AG04449 (cell line): ENCODE measurements around the gene SELENOF.

ENCODE experiments used
- CTCF ChIA-PET: fragments of 350-600 bp; formaldehyde crosslinking; extraction: SDS; loops from one replicate; lab custom pipeline; 2021; ENCODE audit warnings: antibody characterized with exemption; lab: Yijun Ruan, JAX
- POLR2A ChIA-PET: fragments of 400-600, 350-600 bp; formaldehyde crosslinking; extraction: SDS; loops from one replicate; lab custom pipeline; 2020; ENCODE audit warnings: antibody characterized with exemption, inconsistent platforms; lab: Yijun Ruan, JAX
- DNase-seq: peaks from one replicate; pipeline ENCODE4 v3.0.0-alpha.2; 2010; ENCODE audit warnings: low read depth, low spot score
- H3K4me3 ChIP-seq: 2 replicates; pipeline ENCODE4 v1.5.1; 2011; ENCODE audit warnings: low read depth, mild to moderate bottlenecking, control low read depth, low read length
- CTCF ChIP-seq: IDR thresholded peaks from one replicate; pipeline ENCODE4 v1.5.1; 2011; ENCODE audit warnings: mild to moderate bottlenecking, moderate library complexity, low read length, control low read depth, inconsistent platforms; ENCODE audit not compliant: insufficient read depth; ENCODE audit errors: missing control alignments

The SELENOF gene

DNA sequence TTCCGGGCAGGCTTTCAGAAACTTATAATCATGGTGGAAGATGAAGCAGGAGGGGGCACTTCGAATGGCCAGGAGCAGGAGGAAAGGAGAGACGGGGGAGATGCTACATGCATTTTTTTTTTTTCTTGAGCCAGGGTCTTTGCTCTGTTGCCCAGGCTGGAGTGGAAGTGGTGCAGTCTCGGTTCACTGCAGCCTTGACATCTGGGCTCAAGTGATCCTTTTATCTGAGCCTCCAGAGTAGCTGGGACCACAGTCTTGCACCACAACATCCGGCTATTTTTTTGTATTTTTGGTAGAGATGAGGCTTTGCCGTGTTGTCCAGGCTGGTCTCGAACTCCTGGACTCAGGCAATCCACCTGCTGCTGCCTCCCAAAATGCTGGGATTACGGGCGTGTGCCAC, 61.6 kb downstream of the SELENOF start:
- ChIA-PET POLR2A (no interaction called here), CTCF (no interaction called here)
- H3K4me3 ChIP-seq = no peak overlapping the region
- no peak for DNase-seq
- no peak for TF ChIP-seq CTCF

DNA sequence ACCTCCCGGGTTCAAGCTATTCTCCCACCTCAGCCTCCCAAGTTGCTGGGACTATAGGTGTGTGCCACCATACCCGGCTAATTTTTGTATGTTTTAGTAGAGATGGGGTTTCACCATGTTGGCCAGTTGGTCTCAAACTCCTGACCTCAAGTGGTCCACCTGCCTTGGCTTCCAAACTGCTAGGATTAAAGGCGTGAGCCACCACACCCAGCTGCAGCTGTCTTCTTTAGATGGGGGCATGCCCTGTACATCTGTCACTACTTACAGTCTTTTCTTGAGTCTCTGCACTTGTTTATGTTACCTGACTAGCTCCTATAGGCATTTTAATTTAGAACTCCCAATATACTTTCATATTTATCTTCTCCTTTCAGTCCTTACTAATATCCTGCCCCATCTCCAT, 64.2 kb downstream of the SELENOF start:
- no peak for TF ChIP-seq CTCF
- DNase-seq = no peak
- CTCF ChIA-PET = no interaction called here
- POLR2A ChIA-PET = no interaction called here
- no peak overlapping the region for H3K4me3 ChIP-seq

GRCh38 chr1:86848654-86849053, 65.3 kb downstream of the SELENOF start:
- ChIA-PET POLR2A (no interaction called here), CTCF (no interaction called here)
- no peak overlapping the region for H3K4me3 ChIP-seq
- TF ChIP-seq CTCF = no peak
- DNase-seq = no peak

- no peak for TF ChIP-seq CTCF
- CTCF ChIA-PET = interaction anchor here (0.8 to 3.3 kb wide), 4 partner anchors 12 to 237 kb away, joined by 3 to 16 read pairs (median 5); no protein-coding TSS in a partner anchor
- no peak overlapping the region for H3K4me3 ChIP-seq
- POLR2A ChIA-PET = interaction anchor here (0.7 to 1.5 kb wide), 3 partner anchors 68 to 212 kb away, joined by 3 to 4 read pairs (median 3); partner anchors contain the start of genes HS2ST1 and SELENOF
- peak; percentile 80 for DNase-seq
These were observed 67.7 kb downstream of the SELENOF start for GRCh38 chr1:86846164-86846647.

- H3K4me3 ChIP-seq = no peak overlapping the region
- DNase-seq = no peak
- TF ChIP-seq CTCF = no peak
- POLR2A ChIA-PET = interaction anchor here (1.5 kb wide), 1 partner anchor 69 kb away, joined by 3 read pairs; the partner anchor contains the start of genes HS2ST1 and SELENOF
- CTCF ChIA-PET = interaction anchor here (1.6 to 3.6 kb wide), 3 partner anchors 12 to 239 kb away, joined by 6 to 16 read pairs (median 10); no protein-coding TSS in a partner anchor
These were observed 68.4 kb downstream of the SELENOF start for GRCh38 chr1:86845514-86845913.

DNA sequence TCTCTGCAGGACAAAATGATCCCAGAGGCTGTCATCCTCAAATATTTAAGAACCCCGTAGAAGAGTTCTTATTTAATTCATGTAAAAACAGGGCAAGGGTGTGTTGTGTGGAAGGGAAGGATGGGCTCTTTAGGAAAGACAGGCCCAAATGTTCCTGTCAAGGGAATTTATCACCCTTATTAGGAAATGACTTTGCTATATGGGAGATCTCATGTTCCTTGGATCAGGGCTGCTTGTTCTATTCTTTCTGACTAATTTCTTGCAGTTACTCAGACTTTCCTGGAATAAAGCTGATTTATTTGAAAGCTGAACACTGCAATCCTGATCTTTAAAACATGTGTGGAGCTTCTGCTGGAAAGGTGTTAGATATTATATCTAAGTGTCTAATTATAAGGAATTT, 72.8 kb downstream of the SELENOF start:
- H3K4me3 ChIP-seq = no peak overlapping the region
- POLR2A ChIA-PET = no interaction called here
- DNase-seq = no peak
- CTCF ChIA-PET = interaction anchor here (1.2 to 2.5 kb wide), 2 partner anchors 123 to 243 kb away, joined by 5 to 10 read pairs; no protein-coding TSS in a partner anchor
- no peak for TF ChIP-seq CTCF
